Psoas muscle (tissue), 8 donors: ENCODE results near the gene CYP27B1. TPM values are rescaled to one million over a fixed set of nuclear protein-coding genes. Genes with fewer than 3 reads are reported as not detected.

Experiments used
- ATAC-seq, 4 donors: fragments of 200-7000 bp; cut with Tn5 transposase; one replicate each; pipeline ENCODE4 v1.9.1; 2020; ENCODE audit warnings: moderate library complexity in 3 of 4, mild to moderate bottlenecking in 2 of 4
- DNase-seq, 2 donors: peaks; one replicate each; pipeline ENCODE4 v3.0.0-alpha.2; 2020
- H3K27ac ChIP-seq: fragments of 200-600 bp; one replicate; pipeline ENCODE4 v1.8.0; 2022
- H3K27me3 ChIP-seq, 3 donors: fragments of 200-600 bp in 1 of 3; one replicate each; pipeline versions ENCODE4 v1.6.1 to v1.8.0; 2013 to 2022; ENCODE audit warnings: low read length in 2 of 3, mild to moderate bottlenecking in 2 of 3, moderate library complexity in 1 of 3; ENCODE audit not compliant: insufficient read depth in 3 of 3
- H3K36me3 ChIP-seq, 2 donors: fragments of 200-600 bp in 1 of 2; one replicate each; pipeline versions ENCODE4 v1.6.1 to v1.8.0; 2013 to 2022; ENCODE audit warnings: low read depth in 1 of 2, mild to moderate bottlenecking in 1 of 2, moderate library complexity in 1 of 2; ENCODE audit not compliant: insufficient read depth in 1 of 2
- H3K4me1 ChIP-seq: fragments of 200-600 bp; one replicate; pipeline ENCODE4 v1.8.0; 2022
- H3K4me3 ChIP-seq: fragments of 200-600 bp; one replicate; pipeline ENCODE4 v1.8.0; 2022; ENCODE audit warnings: mild to moderate bottlenecking
- H3K9me3 ChIP-seq: fragments of 200-600 bp; one replicate; pipeline ENCODE4 v1.8.0; 2022
- WGBS, 3 donors: extraction: QIAGEN DNeasy Blood & Tissue Kit; methylation state at CpG; one replicate each; pipeline versions ENCODE4 v1.1.6 to v1.1.7; 2013; 5-methylcytosine and 5-hydroxymethylcytosine counted together
- intact Hi-C, 2 donors: fragments of 100-400 bp; cut with DNase I; formaldehyde crosslinking; loops; one replicate each; pipeline versions ENCODE4 v1.11.0 to v1.14.2; 2022
- polyA plus RNA-seq, 3 donors: library from polyadenylated mRNA; stranded (reverse); fragments of 200-250 nt; gene quantifications; one replicate each; pipeline ENCODE4 v1.2.3, GENCODE V29; 2013
- total RNA-seq, 4 donors: library from RNA; stranded (reverse); fragmentation: NEBNext Ultra II Directional in 2 of 4; extraction: Animal tissue kit (Norgen Biotek cat#: 25700) in 2 of 4; gene quantifications; one replicate each; pipeline versions ENCODE4 v1.2.1 to v1.2.4, GENCODE V29; 2021 to 2023
- TF ChIP-seq, protein P1 (sequence below): fragments of 200-600 bp; IDR thresholded peaks from one replicate; pipeline ENCODE4 v1.8.0; 2022; ENCODE audit warnings: antibody characterized with exemption
- donor health status: healthy with polysubstance abuse.
- donor health status: DM: no; HTN: no; CAD: no; lungs with moderate emphysema.
- donor health status: Bipolar disorder and iron deficiency.
- donor health status: healthy.
- donor health status: DM: yes; HTN: yes; CAD: no.
- donor health status: DM: no; HTN: no; CAD: no.
- donor health status: DM: no; HTN: no; CAD: no.
- donor health status: DM: yes; HTN: yes; CAD: no.

CYP27B1 gene
- total and polyA plus RNA-seq, 7 donors = 0.06 to 0.54 (median 0.42) TPM; not detected in 2

DNA sequence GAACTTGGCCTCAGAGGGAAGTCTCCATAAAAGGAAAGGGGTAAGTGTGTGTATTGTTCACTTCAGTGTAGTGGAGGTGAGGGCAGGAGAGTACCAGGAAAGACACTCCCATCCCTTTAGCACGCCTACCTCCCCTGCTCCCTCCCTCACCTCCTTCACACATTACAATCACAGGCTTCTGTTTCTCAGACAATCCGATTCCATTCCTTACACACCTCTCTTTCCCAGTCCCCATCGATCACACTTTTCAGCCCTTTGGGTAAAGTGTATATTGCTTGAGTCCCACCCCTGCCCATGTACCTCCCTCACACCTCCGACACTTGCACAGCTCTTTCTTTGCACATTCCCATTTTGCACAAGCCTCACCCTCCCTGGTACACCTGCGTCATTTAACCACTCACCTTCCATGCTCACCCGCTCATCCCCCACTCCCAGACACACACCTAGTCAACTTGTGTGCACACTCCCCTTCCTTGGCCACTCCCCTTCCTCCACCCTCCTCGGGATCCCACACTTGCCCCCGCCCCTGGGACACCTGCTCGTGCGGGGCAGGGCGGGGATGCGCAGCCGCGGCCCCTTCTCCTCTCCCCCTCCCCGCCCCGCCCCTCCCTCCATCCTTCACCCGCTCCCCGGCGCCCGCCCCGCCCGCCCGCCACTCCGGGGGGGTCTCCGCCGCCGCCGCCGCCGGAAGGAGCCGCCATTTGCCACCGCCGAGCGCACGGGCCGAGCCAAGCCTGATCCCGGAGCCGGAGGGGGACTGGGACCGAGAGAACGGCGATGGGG is 12.3 kb downstream of the CYP27B1 start, which contains the start of gene MARCHF9:
Gene MARCHF9 (plus strand): TSS at position 693 of the 783 bp plus-strand sequence. CDS start 426 bp downstream, outside the sequence.
- ATAC-seq (no peak), DNase-seq (peak in 1 of 2 donors; percentile 54)
- peaks cover 0 to 4% (median 0%) of the 10 kb centered on the region in 3 donors for H3K27me3 ChIP-seq
- TF ChIP-seq, protein P1, sequence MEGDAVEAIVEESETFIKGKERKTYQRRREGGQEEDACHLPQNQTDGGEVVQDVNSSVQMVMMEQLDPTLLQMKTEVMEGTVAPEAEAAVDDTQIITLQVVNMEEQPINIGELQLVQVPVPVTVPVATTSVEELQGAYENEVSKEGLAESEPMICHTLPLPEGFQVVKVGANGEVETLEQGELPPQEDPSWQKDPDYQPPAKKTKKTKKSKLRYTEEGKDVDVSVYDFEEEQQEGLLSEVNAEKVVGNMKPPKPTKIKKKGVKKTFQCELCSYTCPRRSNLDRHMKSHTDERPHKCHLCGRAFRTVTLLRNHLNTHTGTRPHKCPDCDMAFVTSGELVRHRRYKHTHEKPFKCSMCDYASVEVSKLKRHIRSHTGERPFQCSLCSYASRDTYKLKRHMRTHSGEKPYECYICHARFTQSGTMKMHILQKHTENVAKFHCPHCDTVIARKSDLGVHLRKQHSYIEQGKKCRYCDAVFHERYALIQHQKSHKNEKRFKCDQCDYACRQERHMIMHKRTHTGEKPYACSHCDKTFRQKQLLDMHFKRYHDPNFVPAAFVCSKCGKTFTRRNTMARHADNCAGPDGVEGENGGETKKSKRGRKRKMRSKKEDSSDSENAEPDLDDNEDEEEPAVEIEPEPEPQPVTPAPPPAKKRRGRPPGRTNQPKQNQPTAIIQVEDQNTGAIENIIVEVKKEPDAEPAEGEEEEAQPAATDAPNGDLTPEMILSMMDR = no peak
- H3K9me3 ChIP-seq = no peaks in the 10 kb centered on the region
- peaks cover 5 to 34% of the 10 kb centered on the region in 2 donors for H3K36me3 ChIP-seq
- intact Hi-C loops = no loop called here
- peaks cover 26% of the 10 kb centered on the region for H3K4me1 ChIP-seq
- H3K4me3 ChIP-seq = peak within 1 kb of the TSS; percentile 72
- WGBS, 3 donors = 1 to 3% (median 1%) methylated on average over 14 to 40 of the region's 41 CpGs
- H3K27ac ChIP-seq = no peak within 1 kb of the TSS

DNA sequence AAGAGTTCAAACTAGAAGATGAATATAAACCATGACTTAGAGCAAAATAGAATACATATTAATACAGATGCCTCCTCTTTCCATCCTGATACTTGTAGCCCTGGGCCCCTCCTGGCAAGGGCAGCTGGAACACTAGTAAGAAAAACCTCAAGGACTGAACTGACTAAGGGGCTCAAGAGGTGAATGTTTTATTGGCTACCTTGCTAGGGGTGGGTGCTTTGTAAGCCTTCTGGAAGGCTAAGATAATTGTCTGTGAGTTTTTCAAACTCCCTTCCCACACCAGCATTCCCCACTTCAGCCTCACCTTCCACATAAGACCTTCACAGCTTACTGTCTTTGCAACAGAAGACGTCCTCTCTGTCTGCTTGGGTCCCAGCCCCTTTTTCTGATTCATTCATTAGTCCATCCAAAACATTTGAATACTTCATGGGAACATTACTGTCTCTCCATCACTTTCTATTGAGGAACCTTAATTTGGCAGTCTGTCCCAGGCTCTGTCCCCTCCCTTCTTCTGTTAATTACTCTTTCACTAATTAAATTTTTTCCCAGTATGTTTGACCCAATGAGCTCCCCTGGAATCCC is 13.0 kb downstream of the CYP27B1 start:
- WGBS, 3 donors = 14 to 32% (median 22%) methylated on average over 1 of the region's 1 CpG
- Histone ChIP-seq H3K4me3 (peak overlapping the region; percentile 72), H3K4me1 (peaks cover 26% of the 10 kb centered on the region), H3K27ac (peak overlapping the region; percentile 9), H3K9me3 (no peaks in the 10 kb centered on the region), H3K36me3 (peaks cover 9 to 38% of the 10 kb centered on the region in 2 donors), H3K27me3 (peaks cover 0 to 4% (median 0%) of the 10 kb centered on the region in 3 donors)
- TF ChIP-seq, protein P1 = no peak
- intact Hi-C loops = no loop called here
- no peak for DNase-seq
- ATAC-seq = no peak

DNA sequence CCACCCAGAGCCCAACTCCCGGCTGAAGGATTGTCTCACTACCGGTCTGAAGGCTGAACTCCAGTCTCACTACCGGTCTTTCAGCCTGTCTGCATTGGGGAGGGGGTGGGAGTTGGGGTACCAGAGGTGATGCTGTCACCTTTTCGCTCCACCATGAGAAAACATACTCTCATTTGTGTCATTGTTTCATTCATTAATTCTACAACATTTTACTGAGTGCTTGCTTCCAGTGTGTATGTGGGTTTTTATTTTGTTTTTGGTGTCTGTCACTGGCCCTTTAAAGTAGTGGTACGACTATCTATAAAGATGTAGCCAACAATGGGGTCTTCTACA is 14.2 kb downstream of the CYP27B1 start:
- peaks cover 0 to 4% (median 0%) of the 10 kb centered on the region in 3 donors for H3K27me3 ChIP-seq
- H3K36me3 ChIP-seq = peaks cover 13 to 38% of the 10 kb centered on the region in 2 donors
- H3K4me3 ChIP-seq = peak overlapping the region; percentile 93
- intact Hi-C loops = no loop called here
- H3K27ac ChIP-seq = no peak overlapping the region
- TF ChIP-seq, protein P1 = no peak
- no peaks in the 10 kb centered on the region for H3K9me3 ChIP-seq
- H3K4me1 ChIP-seq = peaks cover 26% of the 10 kb centered on the region
- DNase-seq = no peak
- no peak for ATAC-seq
- 2 to 4% (median 2%) methylated on average over 5 of the region's 5 CpGs for WGBS, 3 donors

DNA sequence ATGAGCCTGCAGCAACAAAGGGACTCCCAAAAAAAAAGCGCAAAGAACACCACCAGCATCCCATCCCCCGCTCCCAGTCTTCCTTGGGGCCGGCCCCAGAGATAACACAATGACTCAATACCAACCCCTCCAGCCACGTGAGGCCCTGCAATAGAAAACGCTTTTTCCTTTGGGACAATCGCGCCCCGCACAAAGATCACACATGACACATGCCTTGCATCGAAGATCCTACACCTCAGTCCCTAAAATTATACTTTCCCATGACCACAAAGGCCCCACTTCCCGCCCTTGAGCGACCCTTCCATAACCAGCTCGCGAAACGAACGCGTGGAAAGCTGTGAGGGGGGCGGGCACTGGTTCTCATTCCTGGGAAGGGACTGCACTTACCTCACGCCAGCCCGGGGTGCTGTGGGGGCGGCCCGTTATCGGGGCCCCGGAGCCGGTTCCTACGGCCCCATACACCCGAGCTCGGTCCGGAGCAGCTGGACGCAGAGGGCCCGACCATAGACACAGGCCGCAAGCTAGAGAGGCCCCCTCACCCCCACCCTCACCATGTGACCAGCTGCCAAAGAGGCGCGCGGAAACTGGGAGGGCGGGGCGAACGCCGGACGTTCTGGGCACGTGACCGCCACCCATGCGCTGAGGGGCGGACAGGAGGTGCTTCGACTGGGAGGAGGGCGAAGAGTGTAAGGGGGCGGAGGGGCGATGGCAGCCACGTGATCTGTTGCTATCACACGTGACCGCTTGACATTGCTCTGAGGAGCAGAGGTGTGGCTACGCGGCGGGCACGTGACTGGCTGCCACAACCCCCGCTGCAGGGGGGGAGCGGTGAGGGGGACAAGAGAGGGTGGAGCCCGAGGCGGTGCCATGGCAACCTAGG is 14.8 kb downstream of the CYP27B1 start, which contains the start of gene CDK4:
Gene CDK4 (minus strand): TSS at position 523 of the 880 bp plus-strand sequence. CDS start 593 bp downstream, outside the sequence.
- intact Hi-C loops = no loop called here
- TF ChIP-seq, protein P1 = no peak
- peaks cover 17 to 39% of the 10 kb centered on the region in 2 donors for H3K36me3 ChIP-seq
- H3K4me1 ChIP-seq = peaks cover 26% of the 10 kb centered on the region
- H3K27me3 ChIP-seq = peaks cover 0 to 4% (median 0%) of the 10 kb centered on the region in 3 donors
- ATAC-seq = peak; percentile 91 to 95 (median 93)
- WGBS, 3 donors = 0% methylated on average over 48 to 58 of the region's 58 CpGs
- DNase-seq = peak; percentile 99 to 100
- H3K9me3 ChIP-seq = no peaks in the 10 kb centered on the region
- H3K27ac ChIP-seq = peak within 1 kb of the TSS; percentile 96
- peak within 1 kb of the TSS; percentile 93 for H3K4me3 ChIP-seq
